ENCODE data around the gene MTMR1.
A peak's percentile ranks its signal among the peaks of the same experiment; 100 is the strongest.

The MTMR1 gene

GRCh38 chrX:150694738-150695410, 1.7 kb downstream of the MTMR1 start:
- Histone ChIP-seq H3K27ac (peak overlapping the region in 20 of 21 experiments; percentile 35 to 92 (median 86)), H3K4me3 (peak overlapping the region in 4 of 7 experiments; percentile 29 to 51 (median 38))

- Histone ChIP-seq H3K4me3 (no peak overlapping the region), H3K27ac (peak overlapping the region in 14 of 21 experiments; percentile 21 to 92 (median 58))
Observed at GRCh38 chrX:150696331-150696730, 3.1 kb downstream of the MTMR1 start.

GRCh38 chrX:150696866-150697265, 3.7 kb downstream of the MTMR1 start:
- H3K27ac ChIP-seq = peak overlapping the region in 9 of 21 experiments; percentile 21 to 92 (median 51)
- no peak overlapping the region for H3K4me3 ChIP-seq

GRCh38 chrX:150697641-150698040, 4.4 kb downstream of the MTMR1 start:
- H3K27ac ChIP-seq = peak overlapping the region in 1 of 21 experiments; percentile 89
- no peak overlapping the region for H3K4me3 ChIP-seq

GRCh38 chrX:150698981-150699380, 5.8 kb downstream of the MTMR1 start:
- H3K27ac ChIP-seq = no peak overlapping the region

GRCh38 chrX:150700107-150700506, 6.9 kb downstream of the MTMR1 start:
- Histone ChIP-seq H3K27ac (no peak overlapping the region), H3K4me3 (no peak overlapping the region)

More at GRCh38 chrX:150698981-150699380, 5.8 kb downstream of the MTMR1 start:
- no peak overlapping the region for H3K4me3 ChIP-seq

GRCh38 chrX:150701377-150701776, 8.2 kb downstream of the MTMR1 start:
- Histone ChIP-seq H3K4me3 (no peak overlapping the region), H3K27ac (no peak overlapping the region)

GRCh38 chrX:150702966-150703694, 9.9 kb downstream of the MTMR1 start:
- peak overlapping the region in 1 of 21 experiments; percentile 10 for H3K27ac ChIP-seq
- H3K4me3 ChIP-seq = no peak overlapping the region

GRCh38 chrX:150703695-150703974, 10.4 kb downstream of the MTMR1 start:
- no peak overlapping the region for H3K27ac ChIP-seq
- H3K4me3 ChIP-seq = no peak overlapping the region

GRCh38 chrX:150704030-150704613, 10.9 kb downstream of the MTMR1 start:
- Histone ChIP-seq H3K4me3 (no peak overlapping the region), H3K27ac (no peak overlapping the region)

- no peak overlapping the region for H3K27ac ChIP-seq
- H3K4me3 ChIP-seq = no peak overlapping the region
Observed at GRCh38 chrX:150712619-150713018, 19.4 kb downstream of the MTMR1 start.

- Histone ChIP-seq H3K27ac (no peak overlapping the region), H3K4me3 (no peak overlapping the region)
Observed at GRCh38 chrX:150715184-150715583, 22.0 kb downstream of the MTMR1 start.

GRCh38 chrX:150719621-150720020, 26.4 kb downstream of the MTMR1 start:
- Histone ChIP-seq H3K27ac (no peak overlapping the region), H3K4me3 (no peak overlapping the region)

GRCh38 chrX:150729956-150730355, 36.8 kb downstream of the MTMR1 start:
- H3K4me3 ChIP-seq = no peak overlapping the region
- no peak overlapping the region for H3K27ac ChIP-seq

GRCh38 chrX:150730719-150731118, 37.5 kb downstream of the MTMR1 start:
- Histone ChIP-seq H3K4me3 (no peak overlapping the region), H3K27ac (no peak overlapping the region)

- peak overlapping the region in 1 of 21 experiments; percentile 12 for H3K27ac ChIP-seq
- no peak overlapping the region for H3K4me3 ChIP-seq
Observed at GRCh38 chrX:150731795-150732194, 38.6 kb downstream of the MTMR1 start.

GRCh38 chrX:150736475-150736874, 43.3 kb downstream of the MTMR1 start:
- no peak overlapping the region for H3K27ac ChIP-seq
- no peak overlapping the region for H3K4me3 ChIP-seq

- Histone ChIP-seq H3K27ac (no peak overlapping the region), H3K4me3 (no peak overlapping the region)
Observed at GRCh38 chrX:150752124-150752523, 58.9 kb downstream of the MTMR1 start.

- Histone ChIP-seq H3K4me3 (no peak overlapping the region), H3K27ac (no peak overlapping the region)
Observed at GRCh38 chrX:150753357-150753756, 60.2 kb downstream of the MTMR1 start.

GRCh38 chrX:150753968-150754367, 60.8 kb downstream of the MTMR1 start:
- Histone ChIP-seq H3K27ac (no peak overlapping the region), H3K4me3 (no peak overlapping the region)

GRCh38 chrX:150757371-150757770, 64.2 kb downstream of the MTMR1 start:
- Histone ChIP-seq H3K27ac (no peak overlapping the region), H3K4me3 (no peak overlapping the region)

Data from skin epidermis (tissue), 12 donors.